IMR-90 (cell line): ENCODE data around the gene HNRNPM. TPM values are rescaled to one million over a fixed set of nuclear protein-coding genes. Genes with fewer than 3 reads are reported as not detected.

Experiments
- CHD1 ChIP-seq: IDR thresholded peaks from 2 replicates; pipeline ENCODE4 v1.6.1; 2012; ENCODE audit warnings: low read depth, low read length, improper control_type of control experiment
- polyA plus RNA-seq, 3 experiments: library from polyadenylated mRNA; depleted of rRNA; stranded (reverse); fragments of >200 nt; gene quantifications; 2 replicates each; pipeline ENCODE4 v1.2.3, GENCODE V29; 2012; ENCODE audit warnings: low replicate concordance in 1 of 3
- total RNA-seq: library from RNA; depleted of rRNA; stranded (reverse); fragments of >200 nt; gene quantifications from 2 replicates; pipeline ENCODE4 v1.2.3, GENCODE V29; 2012
- TF ChIP-seq, protein P1 (sequence below): conservative IDR thresholded peaks from 2 replicates; pipeline ENCODE4 v1.5.1; 2012; ENCODE audit warnings: mild to moderate bottlenecking, low read depth, low read length, improper control_type of control experiment

HNRNPM gene
- total and polyA plus RNA-seq, 2 of the 4 experiments (the other 2 are of a cell fraction), result 75.6 to 197 TPM

DNA sequence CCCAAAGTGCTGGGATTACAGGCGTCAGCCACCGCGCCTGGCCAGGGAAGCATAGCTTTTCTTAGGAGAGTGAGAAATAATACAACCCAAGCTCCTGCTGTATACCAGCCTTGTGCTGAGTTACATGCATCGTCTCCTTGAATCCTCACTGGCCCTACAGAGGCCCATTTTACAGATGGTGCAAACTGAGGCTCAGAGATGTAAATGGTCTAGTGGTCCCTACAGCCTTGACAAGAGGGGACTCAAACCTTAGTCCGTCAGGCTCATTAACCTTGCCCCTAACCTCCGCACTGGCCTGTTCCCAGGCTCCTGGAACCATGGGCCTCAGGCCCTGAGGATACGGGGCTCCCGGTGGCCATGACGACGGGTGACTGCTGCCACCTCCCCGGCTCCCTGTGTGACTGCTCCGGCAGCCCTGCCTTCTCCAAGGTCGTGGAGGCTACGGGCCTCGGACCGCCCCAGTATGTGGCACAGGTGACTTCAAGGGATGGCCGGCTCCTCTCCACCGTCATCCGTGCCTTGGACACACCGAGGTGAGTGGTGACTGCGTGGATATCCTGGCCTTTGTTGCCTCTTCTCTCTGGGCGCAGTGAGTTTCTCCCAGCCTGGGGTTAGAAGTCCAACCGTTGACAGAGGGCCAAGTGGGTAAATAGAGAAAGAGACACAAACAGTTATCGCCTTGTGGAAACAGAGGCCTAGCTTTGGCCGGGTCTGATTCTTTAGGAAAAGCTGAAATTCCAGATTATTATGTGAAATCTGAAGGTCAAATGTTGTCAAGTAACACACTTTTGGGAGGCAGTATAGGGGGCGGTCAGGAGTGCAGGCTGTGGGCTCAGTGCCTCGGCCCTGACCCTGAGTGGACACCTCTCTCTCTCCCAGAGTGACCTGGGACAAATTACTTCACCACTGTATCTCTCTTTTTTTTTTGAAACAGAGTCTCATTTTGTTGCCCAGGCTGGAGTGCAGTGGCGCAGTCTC is 23.0 kb upstream of the HNRNPM start (continued):
- TF ChIP-seq, protein P1, sequence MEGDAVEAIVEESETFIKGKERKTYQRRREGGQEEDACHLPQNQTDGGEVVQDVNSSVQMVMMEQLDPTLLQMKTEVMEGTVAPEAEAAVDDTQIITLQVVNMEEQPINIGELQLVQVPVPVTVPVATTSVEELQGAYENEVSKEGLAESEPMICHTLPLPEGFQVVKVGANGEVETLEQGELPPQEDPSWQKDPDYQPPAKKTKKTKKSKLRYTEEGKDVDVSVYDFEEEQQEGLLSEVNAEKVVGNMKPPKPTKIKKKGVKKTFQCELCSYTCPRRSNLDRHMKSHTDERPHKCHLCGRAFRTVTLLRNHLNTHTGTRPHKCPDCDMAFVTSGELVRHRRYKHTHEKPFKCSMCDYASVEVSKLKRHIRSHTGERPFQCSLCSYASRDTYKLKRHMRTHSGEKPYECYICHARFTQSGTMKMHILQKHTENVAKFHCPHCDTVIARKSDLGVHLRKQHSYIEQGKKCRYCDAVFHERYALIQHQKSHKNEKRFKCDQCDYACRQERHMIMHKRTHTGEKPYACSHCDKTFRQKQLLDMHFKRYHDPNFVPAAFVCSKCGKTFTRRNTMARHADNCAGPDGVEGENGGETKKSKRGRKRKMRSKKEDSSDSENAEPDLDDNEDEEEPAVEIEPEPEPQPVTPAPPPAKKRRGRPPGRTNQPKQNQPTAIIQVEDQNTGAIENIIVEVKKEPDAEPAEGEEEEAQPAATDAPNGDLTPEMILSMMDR, result no peak
- no peak for TF ChIP-seq CHD1
